GM18870 (cell line): Measurements from ENCODE around the gene PROM1.

Experiments
- ATAC-seq: cut with Tn5 transposase; IDR thresholded peaks from one replicate; pipeline ENCODE4 v1.9.1; 2021; ENCODE audit warnings: moderate library complexity; ENCODE audit not compliant: unreplicated experiment

The PROM1 gene

GRCh38 chr4:16029886-16030285, 53.9 kb downstream of the PROM1 start:
- ATAC-seq, result no peak

GRCh38 chr4:16029262-16029661, 54.6 kb downstream of the PROM1 start:
- no peak for ATAC-seq

GRCh38 chr4:16027626-16028025, 56.2 kb downstream of the PROM1 start:
- no peak for ATAC-seq

- no peak for ATAC-seq
Measured at GRCh38 chr4:16027114-16027513, 56.7 kb downstream of the PROM1 start.

- ATAC-seq, result no peak
Measured at GRCh38 chr4:16026160-16026761, 57.6 kb downstream of the PROM1 start.

DNA sequence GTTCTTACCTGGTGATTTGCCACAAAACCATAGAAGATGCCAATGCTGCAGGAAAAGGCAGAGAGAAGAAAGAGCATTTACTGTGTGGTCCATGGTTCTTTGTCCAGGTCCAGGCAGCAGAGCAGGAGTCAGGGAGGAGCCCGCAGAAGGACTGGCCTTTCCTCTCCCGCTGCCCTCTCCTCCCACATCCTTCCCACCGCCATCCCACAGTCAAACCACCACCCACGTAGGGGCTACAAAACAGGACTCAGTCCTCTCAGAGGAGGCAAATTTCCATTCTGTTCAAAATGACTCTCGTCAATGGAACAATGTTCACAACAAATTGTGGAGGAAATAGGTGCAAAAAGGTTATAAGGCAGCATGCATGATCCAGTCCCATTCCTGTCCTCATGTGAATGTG, 58.6 kb downstream of the PROM1 start:
- no peak for ATAC-seq

- no peak for ATAC-seq
Measured at GRCh38 chr4:16023776-16024408, 59.9 kb downstream of the PROM1 start.

DNA sequence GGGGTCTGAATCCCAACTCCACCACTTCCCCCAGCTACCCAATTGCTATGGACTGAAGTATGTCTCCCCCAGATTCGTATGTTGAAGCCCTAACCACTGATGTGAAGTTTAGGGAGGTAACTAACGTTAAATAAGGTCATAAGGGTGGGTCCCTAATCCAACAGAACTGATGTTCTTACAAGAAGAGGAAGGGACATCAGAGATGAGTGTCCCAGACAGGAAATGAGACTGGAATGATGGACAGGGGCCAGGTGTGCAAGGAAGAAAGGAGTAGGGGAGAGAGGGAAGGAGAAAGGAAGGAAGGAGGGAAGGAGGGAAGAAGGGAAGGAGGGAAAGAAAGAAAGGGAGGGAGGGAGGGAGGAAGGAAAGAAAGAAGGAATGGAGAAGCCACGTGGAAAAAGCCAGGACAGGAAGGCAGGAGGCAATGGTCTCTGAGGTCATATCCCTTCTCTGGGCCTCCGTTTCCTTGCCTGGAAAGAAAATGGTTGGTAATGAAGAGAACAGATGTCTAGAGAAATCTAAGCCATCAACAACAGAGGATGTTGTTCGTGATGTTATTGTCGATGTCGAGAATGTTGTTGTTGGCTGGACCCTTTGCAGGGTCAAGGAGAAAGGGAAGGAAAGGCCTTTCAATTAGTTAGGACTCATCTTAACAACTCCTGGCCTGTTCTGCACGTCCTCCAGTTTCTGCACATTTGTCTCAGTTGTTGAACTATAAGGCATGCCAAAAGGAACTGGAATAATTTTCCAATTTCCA, 61.8 kb downstream of the PROM1 start:
- no peak for ATAC-seq

- no peak for ATAC-seq
Measured at GRCh38 chr4:16019649-16020048, 64.2 kb downstream of the PROM1 start.

- ATAC-seq, result no peak
Measured at GRCh38 chr4:16018841-16019240, 65.0 kb downstream of the PROM1 start.

DNA sequence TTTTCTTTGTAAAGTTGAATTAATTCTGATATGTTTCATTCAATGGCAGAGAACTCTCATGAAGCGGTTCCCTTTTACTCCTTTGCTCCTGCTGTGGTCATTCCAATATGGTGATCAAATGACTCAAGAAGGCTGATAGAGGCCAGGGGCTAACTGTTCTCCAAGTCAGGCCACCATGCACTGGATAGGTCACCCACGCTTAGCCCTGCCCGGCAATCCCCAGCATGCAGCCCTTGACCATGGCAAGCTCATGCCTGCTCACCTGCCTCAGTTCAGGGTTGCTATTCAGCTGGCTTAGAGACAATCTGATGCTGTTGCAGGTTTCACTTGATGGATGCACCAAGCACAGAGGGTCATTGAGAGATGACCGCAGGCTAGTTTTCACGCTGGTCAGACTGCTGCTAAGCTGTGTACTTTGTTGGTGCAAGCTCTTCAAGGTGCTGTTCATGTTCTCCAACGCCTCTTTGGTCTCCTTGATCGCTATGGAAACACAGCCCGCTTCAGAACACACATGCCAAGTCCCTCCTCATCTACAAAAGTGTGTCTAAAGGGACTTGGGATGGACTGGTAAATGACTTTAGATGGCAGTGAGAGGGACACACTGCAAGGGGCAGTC, 65.7 kb downstream of the PROM1 start:
- no peak for ATAC-seq

GRCh38 chr4:16016536-16016935, 67.3 kb downstream of the PROM1 start:
- ATAC-seq, result no peak

DNA sequence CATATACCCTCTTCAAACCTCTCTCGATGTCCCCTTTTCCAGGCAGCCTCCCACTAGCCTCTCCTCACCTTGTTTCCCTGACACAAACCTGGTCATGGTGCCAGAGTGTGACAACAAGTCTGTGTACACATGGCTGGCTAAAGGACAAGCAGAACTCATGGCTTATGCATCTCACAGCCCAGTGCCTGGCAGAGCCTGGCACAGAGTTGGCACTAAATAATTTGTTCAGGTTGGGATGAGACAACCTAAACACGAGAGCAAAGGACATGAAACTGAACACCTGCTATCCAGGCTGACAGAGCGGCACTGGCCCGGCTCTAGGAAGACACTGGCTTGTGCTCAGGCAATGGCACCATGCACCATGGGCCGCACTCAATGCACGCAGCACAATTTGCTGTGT, 72.7 kb downstream of the PROM1 start:
- ATAC-seq, result no peak

- no peak for ATAC-seq
Measured at GRCh38 chr4:16009153-16009552, 74.7 kb downstream of the PROM1 start.

DNA sequence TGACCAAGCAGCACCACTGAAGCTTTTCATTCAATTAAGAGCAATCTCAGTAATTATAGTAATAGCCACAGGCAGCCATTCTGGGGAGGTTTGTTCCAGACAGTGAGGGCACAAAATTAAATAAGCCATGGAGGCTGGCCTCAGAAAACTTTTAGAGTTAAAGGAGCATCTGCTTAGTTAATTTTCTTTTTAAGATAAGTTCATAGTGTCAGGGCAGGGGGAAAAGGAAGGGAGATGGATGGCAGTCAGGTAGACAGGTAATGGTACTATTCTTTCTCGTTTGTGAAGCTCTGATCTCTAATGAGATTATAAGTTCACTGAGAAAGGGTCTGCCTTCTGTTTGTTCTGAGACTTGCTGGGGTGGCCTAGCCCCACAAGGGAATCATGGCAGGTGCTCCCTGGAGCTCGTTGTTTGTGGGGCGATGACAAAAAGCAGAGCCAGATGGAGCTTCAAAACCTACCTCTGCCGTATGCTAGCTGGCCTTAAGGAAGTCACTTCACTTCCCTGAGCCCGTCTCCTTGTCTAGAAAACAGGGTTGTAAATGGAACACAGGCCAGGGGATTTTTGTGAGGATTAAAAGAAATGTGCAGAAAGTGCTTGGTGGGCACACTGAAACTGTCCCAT, 76.2 kb downstream of the PROM1 start:
- ATAC-seq, result no peak

DNA sequence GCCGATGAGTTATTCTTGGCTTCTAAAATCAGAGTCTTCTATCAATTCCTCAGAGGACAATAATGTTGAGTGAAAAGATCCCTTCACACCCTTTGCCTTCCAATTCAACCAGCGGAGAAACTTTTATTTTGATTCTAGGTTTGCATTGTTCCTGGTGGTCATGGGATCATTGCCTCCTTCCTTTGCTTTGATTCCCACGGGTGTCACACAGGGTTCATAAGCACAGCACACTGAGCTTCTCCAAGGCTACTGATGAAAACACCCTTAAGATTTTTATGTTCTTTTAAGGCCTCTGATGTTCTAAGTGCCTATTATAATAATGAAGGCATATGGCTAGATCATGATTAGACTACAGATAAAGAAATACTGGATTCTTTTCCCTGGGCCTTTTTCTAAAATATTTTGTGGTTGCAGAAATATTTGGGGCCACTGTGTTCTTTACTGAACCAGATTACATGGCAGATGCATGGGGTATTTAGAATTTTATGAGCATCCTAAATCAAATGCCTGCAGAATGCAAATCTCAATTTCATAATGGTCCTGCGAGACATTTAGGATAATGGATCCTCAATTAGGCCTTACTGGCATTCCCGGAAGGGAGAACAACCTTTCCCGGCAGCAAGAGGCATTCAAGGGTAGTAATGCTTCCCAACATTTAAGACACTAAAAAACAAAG, 76.9 kb downstream of the PROM1 start:
- ATAC-seq, result no peak

- no peak for ATAC-seq
Measured at GRCh38 chr4:16005676-16006075, 78.1 kb downstream of the PROM1 start.

- ATAC-seq, result peak; percentile 97
Measured at GRCh38 chr4:16001484-16001858, 82.4 kb downstream of the PROM1 start.

DNA sequence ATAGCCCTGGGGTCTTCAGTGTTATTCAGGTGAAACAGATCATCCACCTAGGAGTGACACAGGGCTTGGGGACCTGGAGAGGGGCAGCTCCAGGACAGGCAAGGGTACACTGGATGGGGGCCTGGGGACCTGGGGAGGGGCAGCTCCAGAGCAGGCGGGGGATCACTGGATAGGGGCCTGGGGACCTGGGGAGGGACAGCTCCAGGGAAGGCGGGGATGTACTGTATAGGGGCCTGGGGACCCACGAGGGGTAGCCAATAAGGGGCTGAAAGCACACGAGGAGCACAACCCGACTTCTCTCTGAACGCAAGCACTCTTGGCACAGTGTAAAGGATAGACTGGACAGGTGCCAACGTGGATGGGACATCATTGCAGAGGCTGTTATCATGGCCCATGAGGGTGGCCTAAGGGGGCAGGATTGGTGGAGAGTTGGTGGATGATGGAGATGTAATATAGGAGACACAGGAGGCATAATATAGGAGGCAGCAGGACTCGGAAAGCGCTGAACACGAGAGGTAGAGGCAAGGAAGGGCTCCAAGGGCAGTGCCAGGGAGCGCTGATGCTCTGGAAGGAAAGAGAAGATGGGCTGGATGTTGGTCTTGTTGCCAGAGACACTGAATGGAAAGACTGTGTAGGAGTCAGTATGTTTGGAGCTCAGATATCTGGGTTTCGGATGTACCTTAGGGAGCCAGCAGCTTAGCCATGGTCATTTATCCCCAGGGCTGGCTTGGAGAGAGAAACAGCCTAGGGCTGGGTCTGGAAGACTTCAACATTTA, 82.9 kb downstream of the PROM1 start:
- ATAC-seq, result no peak

DNA sequence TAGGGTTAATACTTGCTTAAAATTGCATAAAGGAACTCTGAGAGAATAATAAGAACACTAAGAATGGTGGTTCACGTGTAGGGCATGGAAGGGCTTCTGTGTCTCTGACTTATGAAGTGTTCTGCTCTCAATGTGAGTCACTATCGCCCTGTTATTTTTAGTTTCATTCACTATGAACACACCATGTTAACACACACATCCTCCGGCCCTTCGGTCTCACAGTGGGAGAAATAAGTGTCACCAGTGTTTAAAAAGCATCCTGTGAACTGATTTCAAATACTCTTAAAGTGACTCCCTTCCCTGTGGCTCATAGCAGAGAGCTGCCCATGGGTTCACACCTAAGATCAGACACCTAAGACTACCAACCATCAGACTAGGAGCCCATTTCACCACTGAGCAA, 87.0 kb downstream of the PROM1 start:
- no peak for ATAC-seq
